Psoas muscle (tissue), 8 donors: Measurements from ENCODE around the gene SH3RF3. TPM values are rescaled to one million over a fixed set of nuclear protein-coding genes. Genes with fewer than 3 reads are reported as not detected.

Experiments
- ATAC-seq, 4 donors: fragments of 200-7000 bp; cut with Tn5 transposase; one replicate each; pipeline ENCODE4 v1.9.1; 2020; ENCODE audit warnings: moderate library complexity in 3 of 4, mild to moderate bottlenecking in 2 of 4
- DNase-seq, 2 donors: peaks; one replicate each; pipeline ENCODE4 v3.0.0-alpha.2; 2020
- H3K27ac ChIP-seq: fragments of 200-600 bp; one replicate; pipeline ENCODE4 v1.8.0; 2022
- H3K27me3 ChIP-seq, 3 donors: fragments of 200-600 bp in 1 of 3; one replicate each; pipeline versions ENCODE4 v1.6.1 to v1.8.0; 2013 to 2022; ENCODE audit warnings: low read length in 2 of 3, mild to moderate bottlenecking in 2 of 3, moderate library complexity in 1 of 3; ENCODE audit not compliant: insufficient read depth in 3 of 3
- H3K36me3 ChIP-seq, 2 donors: fragments of 200-600 bp in 1 of 2; one replicate each; pipeline versions ENCODE4 v1.6.1 to v1.8.0; 2013 to 2022; ENCODE audit warnings: low read depth in 1 of 2, mild to moderate bottlenecking in 1 of 2, moderate library complexity in 1 of 2; ENCODE audit not compliant: insufficient read depth in 1 of 2
- H3K4me1 ChIP-seq: fragments of 200-600 bp; one replicate; pipeline ENCODE4 v1.8.0; 2022
- H3K4me3 ChIP-seq: fragments of 200-600 bp; one replicate; pipeline ENCODE4 v1.8.0; 2022; ENCODE audit warnings: mild to moderate bottlenecking
- H3K9me3 ChIP-seq: fragments of 200-600 bp; one replicate; pipeline ENCODE4 v1.8.0; 2022
- WGBS, 3 donors: extraction: QIAGEN DNeasy Blood & Tissue Kit; methylation state at CpG; one replicate each; pipeline versions ENCODE4 v1.1.6 to v1.1.7; 2013; 5-methylcytosine and 5-hydroxymethylcytosine counted together
- intact Hi-C, 2 donors: fragments of 100-400 bp; cut with DNase I; formaldehyde crosslinking; loops; one replicate each; pipeline versions ENCODE4 v1.11.0 to v1.14.2; 2022
- polyA plus RNA-seq, 3 donors: library from polyadenylated mRNA; stranded (reverse); fragments of 200-250 nt; gene quantifications; one replicate each; pipeline ENCODE4 v1.2.3, GENCODE V29; 2013
- total RNA-seq, 4 donors: library from RNA; stranded (reverse); fragmentation: NEBNext Ultra II Directional in 2 of 4; extraction: Animal tissue kit (Norgen Biotek cat#: 25700) in 2 of 4; gene quantifications; one replicate each; pipeline versions ENCODE4 v1.2.1 to v1.2.4, GENCODE V29; 2021 to 2023
- TF ChIP-seq, protein P1 (sequence below): fragments of 200-600 bp; IDR thresholded peaks from one replicate; pipeline ENCODE4 v1.8.0; 2022; ENCODE audit warnings: antibody characterized with exemption
- donor health status: healthy with polysubstance abuse.
- donor health status: DM: no; HTN: no; CAD: no; lungs with moderate emphysema.
- donor health status: Bipolar disorder and iron deficiency.
- donor health status: healthy.
- donor health status: DM: yes; HTN: yes; CAD: no.
- donor health status: DM: no; HTN: no; CAD: no.
- donor health status: DM: no; HTN: no; CAD: no.
- donor health status: DM: yes; HTN: yes; CAD: no.

SH3RF3 gene
- total and polyA plus RNA-seq, 7 donors, result 4.6 to 27.0 (median 9.0) TPM

- H3K27ac ChIP-seq, result no peak overlapping the region
- no peak for DNase-seq
- intact Hi-C loops, result no loop called here
- ATAC-seq, result peak; percentile 50 to 62 (median 56)
- H3K4me3 ChIP-seq, result no peak overlapping the region
- TF ChIP-seq, protein P1, sequence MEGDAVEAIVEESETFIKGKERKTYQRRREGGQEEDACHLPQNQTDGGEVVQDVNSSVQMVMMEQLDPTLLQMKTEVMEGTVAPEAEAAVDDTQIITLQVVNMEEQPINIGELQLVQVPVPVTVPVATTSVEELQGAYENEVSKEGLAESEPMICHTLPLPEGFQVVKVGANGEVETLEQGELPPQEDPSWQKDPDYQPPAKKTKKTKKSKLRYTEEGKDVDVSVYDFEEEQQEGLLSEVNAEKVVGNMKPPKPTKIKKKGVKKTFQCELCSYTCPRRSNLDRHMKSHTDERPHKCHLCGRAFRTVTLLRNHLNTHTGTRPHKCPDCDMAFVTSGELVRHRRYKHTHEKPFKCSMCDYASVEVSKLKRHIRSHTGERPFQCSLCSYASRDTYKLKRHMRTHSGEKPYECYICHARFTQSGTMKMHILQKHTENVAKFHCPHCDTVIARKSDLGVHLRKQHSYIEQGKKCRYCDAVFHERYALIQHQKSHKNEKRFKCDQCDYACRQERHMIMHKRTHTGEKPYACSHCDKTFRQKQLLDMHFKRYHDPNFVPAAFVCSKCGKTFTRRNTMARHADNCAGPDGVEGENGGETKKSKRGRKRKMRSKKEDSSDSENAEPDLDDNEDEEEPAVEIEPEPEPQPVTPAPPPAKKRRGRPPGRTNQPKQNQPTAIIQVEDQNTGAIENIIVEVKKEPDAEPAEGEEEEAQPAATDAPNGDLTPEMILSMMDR, result no peak
- H3K9me3 ChIP-seq, result no peaks in the 10 kb centered on the region
- WGBS, 3 donors, result 59 to 68% (median 62%) methylated on average over 7 of the region's 7 CpGs
- H3K4me1 ChIP-seq, result peaks cover 22% of the 10 kb centered on the region
- H3K27me3 ChIP-seq, result no peaks in the 10 kb centered on the region
- H3K36me3 ChIP-seq, result no peaks in the 10 kb centered on the region
Observed at GRCh38 chr2:109468893-109469292, 339.9 kb downstream of the SH3RF3 start.

DNA sequence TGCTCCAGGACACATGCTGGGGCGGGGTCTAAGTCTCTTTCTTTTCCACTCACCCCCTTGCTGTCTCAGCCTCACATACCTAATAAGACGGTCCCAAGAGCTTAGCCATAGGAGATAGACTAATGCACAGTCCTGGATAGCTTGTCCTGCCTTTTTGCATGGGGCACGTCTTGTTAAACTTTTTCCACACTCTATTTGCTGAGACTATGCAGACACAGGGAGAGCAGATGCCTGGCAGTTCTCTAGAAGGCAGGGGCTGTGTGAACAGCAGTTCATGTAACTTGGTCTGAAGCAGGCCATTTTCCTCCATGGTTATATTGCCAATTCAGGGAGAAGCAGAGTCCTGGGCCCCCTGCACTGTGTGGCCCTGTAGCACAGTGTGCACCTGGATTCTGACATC is 342.7 kb downstream of the SH3RF3 start:
- intact Hi-C loops, result no loop called here
- ATAC-seq, result no peak
- no peaks in the 10 kb centered on the region for H3K9me3 ChIP-seq
- no peaks in the 10 kb centered on the region for H3K27me3 ChIP-seq
- TF ChIP-seq, protein P1, result no peak
- 91 to 97% (median 91%) methylated on average over 3 of the region's 3 CpGs for WGBS, 3 donors
- DNase-seq, result no peak
- no peaks in the 10 kb centered on the region for H3K36me3 ChIP-seq
- H3K4me3 ChIP-seq, result no peak overlapping the region
- no peak overlapping the region for H3K27ac ChIP-seq
- H3K4me1 ChIP-seq, result peaks cover 30% of the 10 kb centered on the region

DNA sequence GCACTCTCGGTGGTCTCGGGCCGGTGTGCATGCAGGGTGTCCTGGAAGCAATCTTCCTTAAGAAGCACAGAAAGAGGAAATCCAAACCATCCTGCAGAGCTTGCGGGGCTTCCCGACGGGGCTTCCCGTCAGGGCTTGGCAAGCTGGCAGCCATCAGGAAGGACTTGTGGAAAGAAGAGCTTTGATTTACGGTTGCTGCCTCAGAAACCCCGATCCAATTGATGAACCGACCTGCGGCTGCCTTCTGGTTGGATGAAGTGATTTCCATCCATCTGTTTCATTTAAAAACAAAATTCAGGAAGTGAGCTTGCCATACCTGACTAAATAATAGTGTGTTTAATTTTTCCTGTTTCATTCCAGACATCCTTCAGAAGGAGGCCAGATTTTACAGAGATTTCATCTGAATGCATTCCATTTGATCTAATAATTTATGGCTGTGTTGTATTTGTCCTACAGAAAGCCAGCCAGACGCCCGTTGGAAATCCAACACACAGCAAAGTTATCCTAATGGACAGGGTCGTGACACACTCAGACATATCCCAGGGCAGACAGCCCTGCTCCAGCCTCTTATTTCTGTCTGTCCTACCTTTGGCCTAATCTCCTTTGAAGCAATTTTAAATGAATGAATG is 343.4 kb downstream of the SH3RF3 start:
- TF ChIP-seq, protein P1, result no peak
- peaks cover 26% of the 10 kb centered on the region for H3K4me1 ChIP-seq
- DNase-seq (no peak), ATAC-seq (no peak)
- H3K9me3 ChIP-seq, result no peaks in the 10 kb centered on the region
- no peaks in the 10 kb centered on the region for H3K27me3 ChIP-seq
- no peak overlapping the region for H3K27ac ChIP-seq
- intact Hi-C loops, result no loop called here
- H3K36me3 ChIP-seq, result no peaks in the 10 kb centered on the region
- 67 to 75% (median 70%) methylated on average over 14 of the region's 14 CpGs for WGBS, 3 donors
- H3K4me3 ChIP-seq, result no peak overlapping the region

DNA sequence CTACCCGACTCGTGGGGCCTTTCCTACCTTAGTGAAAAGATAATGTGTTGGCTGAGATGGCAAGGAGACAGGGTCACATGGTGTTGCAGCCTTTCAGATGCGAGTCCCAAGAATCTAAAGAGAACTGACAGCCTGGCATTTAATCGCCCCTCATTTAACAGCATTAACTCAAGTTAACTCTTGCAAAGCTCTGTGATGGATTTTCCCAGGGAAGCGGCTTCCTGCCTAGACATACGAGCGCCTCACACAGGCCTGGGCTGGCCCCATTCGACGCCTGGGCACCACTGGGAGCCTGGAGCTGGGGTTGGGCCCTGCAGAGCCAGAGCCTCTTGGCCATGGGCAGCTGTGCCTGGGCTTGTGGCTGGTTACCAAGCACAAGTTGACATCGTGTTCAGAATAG is 344.0 kb downstream of the SH3RF3 start:
- ATAC-seq, result no peak
- WGBS, 3 donors, result 84 to 91% (median 85%) methylated on average over 10 of the region's 10 CpGs
- no peak overlapping the region for H3K4me3 ChIP-seq
- peaks cover 21% of the 10 kb centered on the region for H3K4me1 ChIP-seq
- no peaks in the 10 kb centered on the region for H3K9me3 ChIP-seq
- H3K27me3 ChIP-seq, result no peaks in the 10 kb centered on the region
- no peak overlapping the region for H3K27ac ChIP-seq
- intact Hi-C loops, result no loop called here
- TF ChIP-seq, protein P1, result no peak
- H3K36me3 ChIP-seq, result no peaks in the 10 kb centered on the region
- no peak for DNase-seq
